Heart left ventricle (tissue), 16 donors: ENCODE measurements around the gene SLC22A15. TPM values are rescaled to one million over a fixed set of nuclear protein-coding genes. Genes with fewer than 3 reads are reported as not detected.

Source experiments
- ATAC-seq, 4 donors: fragments of 200-7000 bp; cut with Tn5 transposase; one replicate each; pipeline ENCODE4 v1.9.1; 2020 to 2022; ENCODE audit warnings: moderate library complexity in 4 of 4, mild to moderate bottlenecking in 3 of 4, moderate number of reproducible peaks in 1 of 4
- DNase-seq, 5 donors: peaks; one replicate each; pipeline ENCODE4 v3.0.0-alpha.2; 2020
- H3K27ac ChIP-seq, 12 donors: fragments of 200-600 bp; sonication (generic) in 4 of 12; one replicate each; pipeline versions ENCODE4 v1.5.0 to v1.8.0; 2016 to 2022; ENCODE audit warnings: mild to moderate bottlenecking in 2 of 12
- H3K27me3 ChIP-seq, 9 donors: fragments of 200-600 bp; sonication (generic) in 2 of 9; one replicate each; pipeline versions ENCODE4 v1.5.1 to v1.8.0; 2016 to 2022; ENCODE audit warnings: mild to moderate bottlenecking in 3 of 9
- H3K36me3 ChIP-seq, 9 donors: fragments of 200-600 bp; sonication (generic) in 2 of 9; one replicate each; pipeline versions ENCODE4 v1.5.0 to v1.8.0; 2018 to 2022; ENCODE audit warnings: mild to moderate bottlenecking in 2 of 9
- H3K4me1 ChIP-seq, 12 donors: fragments of 200-600 bp; sonication (generic) in 4 of 12; one replicate each; pipeline versions ENCODE4 v1.5.0 to v1.8.0; 2016 to 2022; ENCODE audit warnings: mild to moderate bottlenecking in 3 of 12
- H3K4me3 ChIP-seq, 12 donors: fragments of 200-600 bp; sonication (generic) in 4 of 12; one replicate each; pipeline versions ENCODE4 v1.5.0 to v1.8.0; 2017 to 2022; ENCODE audit warnings: mild to moderate bottlenecking in 9 of 12, moderate library complexity in 4 of 12
- H3K9me3 ChIP-seq, 12 donors: fragments of 200-600 bp; sonication (generic) in 4 of 12; one replicate each; pipeline versions ENCODE4 v1.5.0 to v1.8.0; 2016 to 2022; ENCODE audit warnings: mild to moderate bottlenecking in 1 of 12
- POLR2A ChIP-seq, 2 donors: fragments of 450-650 bp; IDR thresholded peaks; one replicate each; pipeline ENCODE4 v1.6.1; 2017; ENCODE audit warnings: antibody characterized with exemption in 2 of 2, mild to moderate bottlenecking in 2 of 2, moderate library complexity in 2 of 2
- WGBS, 4 donors: extraction: QIAGEN DNeasy Blood & Tissue Kit in 2 of 4; methylation state at CpG; one replicate each; pipeline versions ENCODE4 v1.1.5 to v1.1.7; 2013 to 2018; 5-methylcytosine and 5-hydroxymethylcytosine counted together
- intact Hi-C, 10 donors: fragments of 100-400 bp; cut with DNase I; formaldehyde crosslinking; loops; one replicate each; pipeline versions ENCODE4 v1.11.1 to v1.14.2; 2022
- polyA plus RNA-seq, 2 donors: library from polyadenylated mRNA; stranded (reverse); fragments of 200-250 nt; gene quantifications; one replicate each; pipeline ENCODE4 v1.2.3, GENCODE V29; 2013
- total RNA-seq, 9 donors: library from RNA; depleted of rRNA in 2 of 9; stranded (reverse); fragments of >200 nt in 2 of 9; fragmentation: NEBNext Ultra II Directional in 3 of 9; extraction: Animal tissue kit (Norgen Biotek cat#: 25700) in 3 of 9; gene quantifications; one replicate each; pipeline versions ENCODE4 v1.1.0 to v1.2.4, GENCODE V29; 2016 to 2023
- TF ChIP-seq, protein P1 (sequence below), 12 donors: fragments of 200-600 bp; sonication (generic) in 4 of 12; IDR thresholded peaks; one replicate each; pipeline versions ENCODE4 v1.5.0 to v1.8.0; 2018 to 2022; ENCODE audit warnings: antibody characterized with exemption in 12 of 12, mild to moderate bottlenecking in 5 of 12
- donor health status: ischemic (EF 13 %, LVEDD 7.1; RV severe dilation, severe dysfunction).
- donor health status: healthy with polysubstance abuse.
- donor health status: DM: no; HTN: yes; CAD: no.
- donor health status: DM: no; HTN: no; CAD: no.
- donor health status: ischemic (EF 25% LVEDD 6.9; RV normal size, moderate dysfunction).
- donor health status: ischemic (EF 25% LVEDD 5.7; RV mildly dilated, moderate dysfunction).
- donor health status: healthy.
- donor health status: DM: yes; HTN: yes; CAD: no.
- donor health status: ischemic (EF 35%, LVEDD 5.7; RV mildly dilated, moderate dysfunction).
- donor health status: nonischemic (EF 11% LVEDD 7.7; RV severe dilation, severe dysfunction).
- donor health status: DM: yes; HTN: yes; CAD: no.
- donor health status: PGD.
- donor health status: ischemic (EF 29% LVEDD 5.4; RV normal size, mild dysfunction).
- donor health status: nonischemic (EF 23%, LVEDD 6.1; RV moderate dilation, normal function).

The SLC22A15 gene
- total and polyA plus RNA-seq, 11 donors = 2.7 to 9.4 (median 7.9) TPM

DNA sequence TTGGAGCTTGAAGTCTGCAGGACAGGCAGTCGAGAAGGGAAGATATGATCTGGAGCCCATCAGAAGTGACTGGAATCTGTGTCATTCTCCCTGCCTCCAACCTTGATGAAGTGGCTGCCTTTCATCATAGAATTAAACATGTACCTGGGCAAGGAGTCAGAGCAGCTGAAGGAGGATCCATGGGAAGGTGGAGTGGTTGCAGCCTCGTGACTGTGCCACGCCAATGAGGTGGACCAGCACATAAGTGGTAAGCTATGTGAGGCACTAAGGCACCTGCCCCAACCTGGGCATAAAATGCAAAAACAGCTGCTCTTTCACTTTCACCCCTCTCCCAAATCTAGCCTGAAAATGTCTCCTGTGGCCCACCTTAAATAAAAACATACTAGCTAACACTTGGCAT, 7.3 kb downstream of the SLC22A15 start:
- Histone ChIP-seq H3K27ac (no peak overlapping the region), H3K4me3 (no peak overlapping the region), H3K4me1 (peaks cover 0 to 43% (median 8%) of the 10 kb centered on the region in 12 donors), H3K27me3 (no peaks in the 10 kb centered on the region), H3K9me3 (no peaks in the 10 kb centered on the region), H3K36me3 (no peaks in the 10 kb centered on the region)
- WGBS, 4 donors = 79 to 89% (median 85%) methylated on average over 3 of the region's 3 CpGs
- TF ChIP-seq, protein P1, sequence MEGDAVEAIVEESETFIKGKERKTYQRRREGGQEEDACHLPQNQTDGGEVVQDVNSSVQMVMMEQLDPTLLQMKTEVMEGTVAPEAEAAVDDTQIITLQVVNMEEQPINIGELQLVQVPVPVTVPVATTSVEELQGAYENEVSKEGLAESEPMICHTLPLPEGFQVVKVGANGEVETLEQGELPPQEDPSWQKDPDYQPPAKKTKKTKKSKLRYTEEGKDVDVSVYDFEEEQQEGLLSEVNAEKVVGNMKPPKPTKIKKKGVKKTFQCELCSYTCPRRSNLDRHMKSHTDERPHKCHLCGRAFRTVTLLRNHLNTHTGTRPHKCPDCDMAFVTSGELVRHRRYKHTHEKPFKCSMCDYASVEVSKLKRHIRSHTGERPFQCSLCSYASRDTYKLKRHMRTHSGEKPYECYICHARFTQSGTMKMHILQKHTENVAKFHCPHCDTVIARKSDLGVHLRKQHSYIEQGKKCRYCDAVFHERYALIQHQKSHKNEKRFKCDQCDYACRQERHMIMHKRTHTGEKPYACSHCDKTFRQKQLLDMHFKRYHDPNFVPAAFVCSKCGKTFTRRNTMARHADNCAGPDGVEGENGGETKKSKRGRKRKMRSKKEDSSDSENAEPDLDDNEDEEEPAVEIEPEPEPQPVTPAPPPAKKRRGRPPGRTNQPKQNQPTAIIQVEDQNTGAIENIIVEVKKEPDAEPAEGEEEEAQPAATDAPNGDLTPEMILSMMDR (IDR thresholded peaks at IDR 0.05) = no peak
- no peak for TF ChIP-seq POLR2A (IDR thresholded peaks at IDR 0.05)
- intact Hi-C loops = loop anchor here in 5 of 10 donors (5.0 to 10.0 kb wide), 3 partner anchors 169 to 179 kb away; no protein-coding TSS in a partner anchor
- ATAC-seq (no peak), DNase-seq (no peak)

DNA sequence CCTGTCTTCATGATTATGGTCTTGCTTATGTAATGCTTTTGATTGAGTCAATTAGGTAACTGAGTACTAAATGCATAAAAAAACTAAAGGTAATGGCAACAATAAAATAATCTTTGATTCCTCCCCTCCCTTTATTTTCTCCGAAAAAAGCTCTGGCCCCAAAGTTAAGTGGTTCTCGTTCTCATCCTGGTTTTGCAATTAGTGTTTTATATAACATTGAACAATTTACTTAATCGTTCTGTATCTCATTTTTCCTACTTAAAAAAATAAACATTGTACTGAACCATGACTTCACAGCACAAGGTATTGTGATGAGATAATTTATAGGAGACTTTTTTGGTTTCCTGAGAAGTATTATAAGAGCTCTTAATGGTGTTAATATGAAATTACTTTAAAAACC, 11.3 kb downstream of the SLC22A15 start:
- H3K4me3 ChIP-seq = no peak overlapping the region
- 77 to 82% (median 79%) methylated on average over 3 of the region's 3 CpGs for WGBS, 4 donors
- H3K27ac ChIP-seq = no peak overlapping the region
- H3K36me3 ChIP-seq = peaks cover 0 to 5% (median 0%) of the 10 kb centered on the region in 9 donors
- TF ChIP-seq, protein P1 (IDR thresholded peaks at IDR 0.05) = no peak
- no peak for TF ChIP-seq POLR2A (IDR thresholded peaks at IDR 0.05)
- no peaks in the 10 kb centered on the region for H3K9me3 ChIP-seq
- intact Hi-C loops = loop anchor here in 2 of 10 donors (10.0 kb wide), 2 partner anchors 173 to 183 kb away; no protein-coding TSS in a partner anchor
- H3K27me3 ChIP-seq = no peaks in the 10 kb centered on the region
- peaks cover 0 to 5% (median 0%) of the 10 kb centered on the region in 12 donors for H3K4me1 ChIP-seq
- ATAC-seq (no peak), DNase-seq (no peak)

DNA sequence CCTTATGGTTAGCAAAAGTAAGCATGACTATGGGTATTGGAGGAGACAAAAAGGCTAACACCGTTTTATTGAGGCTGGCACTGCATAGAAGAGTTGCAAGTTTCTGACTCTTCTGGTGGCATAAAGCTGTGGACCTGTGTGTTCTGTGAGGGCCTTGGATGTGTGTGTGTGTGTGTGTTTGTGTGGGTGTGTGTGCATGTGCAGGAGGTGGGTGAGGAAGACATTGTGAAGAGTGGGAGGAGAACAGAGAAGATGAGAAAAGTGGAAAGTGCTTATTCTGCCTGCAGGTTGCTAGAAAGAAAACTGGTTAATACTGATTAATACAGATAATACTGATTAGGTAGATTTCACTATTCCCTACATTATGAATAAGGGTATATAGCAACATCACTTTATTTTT, 12.6 kb downstream of the SLC22A15 start:
- 87 to 95% (median 91%) methylated on average over 1 of the region's 1 CpG for WGBS, 4 donors

DNA sequence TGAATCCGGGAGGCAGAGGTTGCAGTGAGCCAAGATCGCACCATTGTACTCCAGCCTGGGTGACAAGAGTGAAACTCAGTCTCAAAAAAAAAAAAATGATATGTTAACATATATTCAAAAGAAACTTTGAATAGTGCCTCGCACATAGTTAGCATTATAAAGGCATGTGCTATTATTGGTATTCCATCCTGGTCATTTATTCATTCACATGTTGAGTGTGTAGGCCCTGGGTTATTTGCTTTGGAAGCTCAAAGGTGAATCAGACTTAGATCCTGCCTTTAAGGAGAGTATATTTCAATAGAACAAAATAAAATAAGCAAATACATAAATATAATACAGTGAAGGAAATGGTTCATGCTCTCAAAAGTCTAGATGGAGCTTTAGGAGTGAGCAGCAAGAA, 13.4 kb downstream of the SLC22A15 start:
- no peaks in the 10 kb centered on the region for H3K9me3 ChIP-seq
- H3K4me3 ChIP-seq = no peak overlapping the region
- no peak for TF ChIP-seq POLR2A (IDR thresholded peaks at IDR 0.05)
- TF ChIP-seq, protein P1 (IDR thresholded peaks at IDR 0.05) = no peak
- no peak overlapping the region for H3K27ac ChIP-seq
- 89 to 97% (median 93%) methylated on average over 3 of the region's 3 CpGs for WGBS, 4 donors
- DNase-seq (no peak), ATAC-seq (no peak)
- no peaks in the 10 kb centered on the region for H3K27me3 ChIP-seq
- intact Hi-C loops = loop anchor here in 2 of 10 donors (10.0 kb wide), 2 partner anchors 175 to 185 kb away; no protein-coding TSS in a partner anchor
- H3K4me1 ChIP-seq = no peaks in the 10 kb centered on the region
- H3K36me3 ChIP-seq = peaks cover 0 to 15% (median 6%) of the 10 kb centered on the region in 9 donors

More for the DNA sequence above, 12.6 kb downstream of the SLC22A15 start:
- Histone ChIP-seq H3K9me3 (no peaks in the 10 kb centered on the region), H3K27me3 (no peaks in the 10 kb centered on the region), H3K36me3 (peaks cover 0 to 14% (median 5%) of the 10 kb centered on the region in 9 donors), H3K4me1 (no peaks in the 10 kb centered on the region), H3K27ac (no peak overlapping the region), H3K4me3 (no peak overlapping the region)
- TF ChIP-seq POLR2A (IDR thresholded peaks at IDR 0.05) = no peak
- TF ChIP-seq, protein P1 (IDR thresholded peaks at IDR 0.05) = no peak
- no peak for DNase-seq
- intact Hi-C loops = loop anchor here in 2 of 10 donors (10.0 kb wide), 2 partner anchors 174 to 184 kb away; no protein-coding TSS in a partner anchor
- no peak for ATAC-seq
